Endothelial cell of umbilical vein (primary cell): ENCODE measurements around the gene C1orf226.

Source experiments
- CTCF ChIP-seq, 2 donors: IDR thresholded peaks; 1 replicate in 1 of 2; 2 replicates in 1 of 2; pipeline ENCODE4 v1.5.1; 2011; ENCODE audit warnings: low read length in 2 of 2, mild to moderate bottlenecking in 2 of 2, moderate library complexity in 2 of 2, control low read depth in 1 of 2, inconsistent platforms in 1 of 2, low read depth in 1 of 2; ENCODE audit not compliant: insufficient read depth in 1 of 2; ENCODE audit errors: extremely low read depth in 1 of 2
- POLR2A ChIP-seq: IDR thresholded peaks from 2 replicates; pipeline ENCODE4 v1.6.1; 2012; ENCODE audit warnings: low read depth, mild to moderate bottlenecking, control low read depth, low read length

- TF ChIP-seq POLR2A (no peak), CTCF (IDR thresholded peaks at IDR 0.05; ENCODE audit: extremely low read depth in 1 of 2, insufficient read depth in 1 of 2, low read depth in 1 of 2, low read length in 2 of 2) (no peak)
These were observed 3.2 kb downstream of the C1orf226 start for GRCh38 chr1:162384601-162385279.
